ENCODE measurements around the gene MARK3.

The MARK3 gene

DNA sequence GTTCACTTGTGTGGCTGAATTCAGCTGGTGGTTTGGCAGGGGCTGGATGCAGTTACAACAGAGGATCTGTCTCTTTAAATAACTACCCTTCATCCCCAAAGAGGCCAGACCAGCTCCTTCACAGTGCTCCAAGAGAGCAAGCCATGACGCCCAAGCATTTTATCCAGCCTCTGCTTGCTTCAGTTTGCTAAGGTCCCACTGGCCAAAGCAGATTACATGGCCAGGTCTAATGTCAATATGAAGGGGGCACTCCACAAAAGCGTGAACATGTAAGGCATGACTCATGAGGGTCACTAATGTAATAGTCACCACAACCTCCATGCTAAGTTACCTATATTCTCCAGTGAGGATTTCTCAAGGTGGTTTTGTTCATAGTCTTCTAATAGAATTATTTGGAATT lies 62.9 kb downstream of the MARK3 start:
- no peak overlapping the region for H3K27ac ChIP-seq
- H3K9me3 ChIP-seq = no peaks in the 10 kb centered on the region
- peaks cover 0 to 3% of the 10 kb centered on the region in 2 experiments for H3K4me1 ChIP-seq (ENCODE audit: control insufficient read depth in 1 of 2, insufficient read depth in 1 of 2, low read depth in 1 of 2, low read length in 1 of 2)
- no peak overlapping the region for H3K4me3 ChIP-seq (ENCODE audit: low read depth in 1 of 2, low read length in 1 of 2)
- peaks cover 9% of the 10 kb centered on the region for H3K36me3 ChIP-seq
- TF ChIP-seq, protein P1, sequence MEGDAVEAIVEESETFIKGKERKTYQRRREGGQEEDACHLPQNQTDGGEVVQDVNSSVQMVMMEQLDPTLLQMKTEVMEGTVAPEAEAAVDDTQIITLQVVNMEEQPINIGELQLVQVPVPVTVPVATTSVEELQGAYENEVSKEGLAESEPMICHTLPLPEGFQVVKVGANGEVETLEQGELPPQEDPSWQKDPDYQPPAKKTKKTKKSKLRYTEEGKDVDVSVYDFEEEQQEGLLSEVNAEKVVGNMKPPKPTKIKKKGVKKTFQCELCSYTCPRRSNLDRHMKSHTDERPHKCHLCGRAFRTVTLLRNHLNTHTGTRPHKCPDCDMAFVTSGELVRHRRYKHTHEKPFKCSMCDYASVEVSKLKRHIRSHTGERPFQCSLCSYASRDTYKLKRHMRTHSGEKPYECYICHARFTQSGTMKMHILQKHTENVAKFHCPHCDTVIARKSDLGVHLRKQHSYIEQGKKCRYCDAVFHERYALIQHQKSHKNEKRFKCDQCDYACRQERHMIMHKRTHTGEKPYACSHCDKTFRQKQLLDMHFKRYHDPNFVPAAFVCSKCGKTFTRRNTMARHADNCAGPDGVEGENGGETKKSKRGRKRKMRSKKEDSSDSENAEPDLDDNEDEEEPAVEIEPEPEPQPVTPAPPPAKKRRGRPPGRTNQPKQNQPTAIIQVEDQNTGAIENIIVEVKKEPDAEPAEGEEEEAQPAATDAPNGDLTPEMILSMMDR (IDR thresholded peaks at IDR 0.05) = no peak
- H3K27me3 ChIP-seq = no peaks in the 10 kb centered on the region

DNA sequence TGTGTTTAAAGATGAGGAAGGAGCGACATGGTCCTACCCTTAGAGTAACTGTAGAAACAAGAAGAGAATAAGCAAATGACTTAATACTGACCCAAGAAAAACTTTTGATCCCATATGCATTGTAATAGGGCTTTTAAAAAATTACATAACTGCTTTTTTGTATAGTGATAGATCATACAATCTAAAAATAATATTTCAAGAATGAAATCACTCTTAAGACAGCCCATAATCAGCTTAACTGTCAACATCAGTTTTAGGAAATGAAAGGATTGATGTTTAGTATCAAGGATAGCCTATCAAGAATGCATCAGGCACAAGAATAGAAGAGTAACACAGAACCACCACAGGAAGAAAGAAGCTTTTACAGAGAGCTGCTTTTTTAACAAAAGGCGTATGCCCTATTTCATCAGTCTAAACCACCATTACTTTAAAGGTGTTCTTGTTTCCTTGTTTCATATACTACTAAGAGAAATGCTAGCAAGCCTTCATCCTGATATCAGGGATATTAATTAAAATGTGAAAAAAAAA lies 64.5 kb downstream of the MARK3 start:
- H3K27me3 ChIP-seq = no peaks in the 10 kb centered on the region
- H3K4me1 ChIP-seq (ENCODE audit: control insufficient read depth in 1 of 2, insufficient read depth in 1 of 2, low read depth in 1 of 2, low read length in 1 of 2) = peaks cover 0 to 3% of the 10 kb centered on the region in 2 experiments
- peaks cover 22% of the 10 kb centered on the region for H3K36me3 ChIP-seq
- no peaks in the 10 kb centered on the region for H3K9me3 ChIP-seq
- TF ChIP-seq, protein P1 (IDR thresholded peaks at IDR 0.05) = no peak
- peak overlapping the region; percentile 26 for H3K27ac ChIP-seq
- H3K4me3 ChIP-seq (ENCODE audit: low read depth in 1 of 2, low read length in 1 of 2) = no peak overlapping the region

DNA sequence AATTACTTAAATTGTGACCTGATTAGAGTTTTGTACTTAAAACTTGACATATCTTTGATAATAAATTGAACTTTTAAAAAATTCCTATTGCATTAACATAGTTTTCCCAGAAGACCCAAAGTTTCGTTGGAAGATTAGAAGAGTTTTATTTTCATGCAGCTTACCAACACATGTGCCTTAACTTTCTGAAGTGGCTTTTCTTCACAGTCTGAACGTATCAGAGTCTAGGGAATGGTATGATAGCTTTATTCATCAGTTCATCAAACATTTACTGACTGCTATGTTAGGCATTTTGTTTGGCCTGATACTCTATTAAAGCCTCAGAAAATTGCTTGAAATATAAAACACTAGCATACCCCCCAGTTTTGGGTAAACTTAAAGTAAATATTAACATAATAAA lies 65.2 kb downstream of the MARK3 start:
- Histone ChIP-seq H3K4me3 (ENCODE audit: low read depth in 1 of 2, low read length in 1 of 2) (no peak overlapping the region), H3K36me3 (peaks cover 22% of the 10 kb centered on the region), H3K9me3 (no peaks in the 10 kb centered on the region), H3K27ac (no peak overlapping the region), H3K27me3 (no peaks in the 10 kb centered on the region), H3K4me1 (ENCODE audit: control insufficient read depth in 1 of 2, insufficient read depth in 1 of 2, low read depth in 1 of 2, low read length in 1 of 2) (peaks cover 0 to 3% of the 10 kb centered on the region in 2 experiments)
- TF ChIP-seq, protein P1 (IDR thresholded peaks at IDR 0.05) = no peak

DNA sequence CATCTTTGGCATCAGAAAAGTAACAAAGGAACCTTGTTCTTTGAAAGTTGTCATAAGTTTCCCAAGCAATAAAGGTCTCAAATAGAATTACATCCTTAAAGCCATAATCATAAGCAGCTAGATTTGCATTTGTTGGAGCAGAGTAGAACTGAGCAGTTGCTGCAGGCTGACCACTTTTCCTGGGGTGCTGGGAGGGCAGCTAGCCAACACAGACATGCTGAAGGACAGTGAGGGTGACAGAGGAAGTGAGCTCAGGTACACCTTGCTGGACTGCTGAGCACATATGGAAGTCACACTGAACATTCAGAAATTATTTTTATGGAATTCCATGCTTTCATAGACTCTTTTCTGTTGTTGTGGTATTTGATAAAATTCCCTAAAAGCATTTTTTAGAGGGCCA lies 66.2 kb downstream of the MARK3 start:
- H3K36me3 ChIP-seq = peaks cover 22% of the 10 kb centered on the region
- H3K4me3 ChIP-seq (ENCODE audit: low read depth in 1 of 2, low read length in 1 of 2) = no peak overlapping the region
- H3K27me3 ChIP-seq = no peaks in the 10 kb centered on the region
- peaks cover 0 to 3% of the 10 kb centered on the region in 2 experiments for H3K4me1 ChIP-seq (ENCODE audit: control insufficient read depth in 1 of 2, insufficient read depth in 1 of 2, low read depth in 1 of 2, low read length in 1 of 2)
- H3K9me3 ChIP-seq = no peaks in the 10 kb centered on the region
- TF ChIP-seq, protein P1 (IDR thresholded peaks at IDR 0.05) = no peak
- H3K27ac ChIP-seq = peak overlapping the region; percentile 33

DNA sequence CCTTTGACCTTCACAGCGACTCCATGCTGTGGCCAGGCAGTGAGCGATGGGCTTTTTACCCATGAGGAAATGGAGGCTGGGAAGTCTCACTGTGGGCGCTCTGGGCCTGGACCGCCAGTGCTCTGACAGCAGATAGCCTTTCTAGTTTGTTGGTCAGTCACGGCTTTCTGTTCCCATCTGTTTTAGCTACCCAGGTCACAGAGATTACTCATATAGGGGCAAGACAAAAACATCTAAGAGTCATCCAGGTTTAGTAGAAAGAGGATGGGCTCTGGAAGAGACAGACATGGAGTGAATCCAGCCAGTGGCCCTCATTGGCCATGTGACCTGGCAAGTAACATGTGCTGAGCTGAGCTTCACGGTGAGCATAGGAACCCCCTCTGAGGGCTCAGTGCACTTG lies 68.6 kb downstream of the MARK3 start:
- H3K27ac ChIP-seq = no peak overlapping the region
- no peaks in the 10 kb centered on the region for H3K27me3 ChIP-seq
- peaks cover 0 to 3% of the 10 kb centered on the region in 2 experiments for H3K4me1 ChIP-seq (ENCODE audit: control insufficient read depth in 1 of 2, insufficient read depth in 1 of 2, low read depth in 1 of 2, low read length in 1 of 2)
- no peak overlapping the region for H3K4me3 ChIP-seq (ENCODE audit: low read depth in 1 of 2, low read length in 1 of 2)
- TF ChIP-seq, protein P1 (IDR thresholded peaks at IDR 0.05) = no peak
- no peaks in the 10 kb centered on the region for H3K9me3 ChIP-seq
- peaks cover 34% of the 10 kb centered on the region for H3K36me3 ChIP-seq

Data from neutrophil (primary cell).